Measurements from ENCODE around the gene NFIC.

- no peak for TF ChIP-seq CTCF (IDR thresholded peaks at IDR 0.05; ENCODE audit: low read depth, low read length, missing input control)
- no peak for TF ChIP-seq REST (IDR thresholded peaks at IDR 0.05)
- no peak for TF ChIP-seq TAF1 (conservative IDR thresholded peaks at IDR 0.05)
Measured at GRCh38 chr19:3491396-3492119, 125.2 kb downstream of the NFIC start.
